ENCODE results near the gene DMTF1. TPM values are rescaled to one million over a fixed set of nuclear protein-coding genes. Genes with fewer than 3 reads are reported as not detected.
"Not testable (repeated sequence)": the region's sequence is repeated elsewhere in the genome, so short reads cannot be mapped to it uniquely, and the experiment has no call there.

DMTF1 gene
- total and polyA plus RNA-seq, 2 of the 4 experiments (the other 2 are of a cell fraction) = 59.0 to 69.0 TPM

- H3K4me2 ChIP-seq (ENCODE audit: low read depth, low read length); H2BK120ac ChIP-seq (ENCODE audit: low read depth, low read length); H2AK5ac ChIP-seq (ENCODE audit: low read depth, low read length); H4K20me1 ChIP-seq (ENCODE audit: insufficient read depth, low read length); H3K27me3 ChIP-seq (ENCODE audit: control insufficient read depth, insufficient read depth, low read length); POLR2A ChIA-PET (ENCODE audit: unreplicated experiment); H2BK15ac ChIP-seq (ENCODE audit: low read depth, low read length); H3K9me3 ChIP-seq (ENCODE audit: control insufficient read depth, insufficient read depth, low read length); H3K4ac ChIP-seq (ENCODE audit: low read depth, low read length); H3K56ac ChIP-seq (ENCODE audit: extremely low read depth, insufficient read depth, low read length); BruUV-seq (replicated peaks); dilution Hi-C loops (cut with HindIII; ENCODE audit: low sequenced_read_pairs, unreplicated experiment); H2BK5ac ChIP-seq (ENCODE audit: low read depth, low read length, poor library complexity, severe bottlenecking); intact Hi-C loops (cut with micrococcal nuclease); H4K8ac ChIP-seq (ENCODE audit: low read depth in 2 of 2, low read length in 2 of 2); H3K23ac ChIP-seq (ENCODE audit: low read depth, low read length); H3K4me1 ChIP-seq (ENCODE audit: control insufficient read depth, insufficient read depth, low read length); H3K18ac ChIP-seq (ENCODE audit: low read depth, low read length); H3K79me1 ChIP-seq (ENCODE audit: low read depth in 1 of 2, low read length in 2 of 2); H3K14ac ChIP-seq (replicated peaks; ENCODE audit: low read depth, low read length); H3K27ac ChIP-seq (ENCODE audit: insufficient read depth, low read length); ATAC-seq (ENCODE audit: low read depth); DNase-seq; H4K91ac ChIP-seq (ENCODE audit: insufficient read depth, low read depth, low read length); H2BK20ac ChIP-seq (ENCODE audit: low read depth, low read length); H3K4me3 ChIP-seq (ENCODE audit: insufficient read depth, low read depth, low read length); H2AFZ ChIP-seq (replicated peaks; ENCODE audit: low read length, poor library complexity); CTCF ChIA-PET; in situ Hi-C loops (cut with MboI; ENCODE audit: low sequenced_read_pairs); H4K5ac ChIP-seq (ENCODE audit: low read depth, low read length); H2AK9ac ChIP-seq (replicated peaks; ENCODE audit: low read depth, low read length, poor library complexity); H3K36me3 ChIP-seq (ENCODE audit: control insufficient read depth, insufficient read depth, low read length); H3K9me1 ChIP-seq (ENCODE audit: insufficient read depth, low read length); H3K9ac ChIP-seq (ENCODE audit: low read depth, low read length): not testable (repeated sequence)
- WGBS, 2 experiments (ENCODE audit: extremely low coverage in 2 of 2, insufficient read length in 1 of 2) = 70% methylated on average over 3 of the region's 5 CpGs; no CpG with 5 or more reads in 1 of the 2 experiments
These were observed 93.4 kb downstream of the DMTF1 start for GRCh38 chr7:87245671-87246070.

Small RNA genes lying within 50 kb of the gene (microRNA-seq; reads per million reads assigned to microRNA genes)
- not detected for gene RF00019 (ENCODE audit: insufficient read depth, insufficient read length)
- not detected for gene RF02271 (ENCODE audit: insufficient read depth, insufficient read length)

Small RNA genes lying within 50 kb of the gene (small RNA-seq; reads per million reads assigned to genes)
- 0 reads per million in 5 experiments for gene RF00019
- gene RF02271 = 0 reads per million in 5 experiments

Other genes with a start within 250 kb of the DMTF1 start
- gene ELAPOR2, start 92.8 kb upstream of the DMTF1 start, total RNA-seq (2012; rRNA removed) = 0.83 and 1.3 TPM in 2 replicates
- 0.34 and 0.62 TPM in 2 replicates for gene ELAPOR2, start 92.8 kb upstream of the DMTF1 start, polyA plus RNA-seq (2012; rRNA removed)
- gene TMEM243, start 67.3 kb downstream of the DMTF1 start, total RNA-seq (2012; rRNA removed) = 28.7 and 40.0 TPM in 2 replicates
- 26.3 and 31.1 TPM in 2 replicates for gene TMEM243, start 67.3 kb downstream of the DMTF1 start, polyA plus RNA-seq (2012; rRNA removed)
- 7.5 and 14.4 TPM in 2 replicates for gene CROT, start 193.2 kb downstream of the DMTF1 start, total RNA-seq (2012; rRNA removed)
- 7.2 and 10.0 TPM in 2 replicates for gene CROT, start 193.2 kb downstream of the DMTF1 start, polyA plus RNA-seq (2012; rRNA removed)

All from IMR-90 (cell line).